GM12874 (cell line): ENCODE measurements around the gene STX18.

Experiments
- CTCF ChIP-seq: IDR thresholded peaks from 2 replicates; pipeline ENCODE4 v1.5.1; 2011; ENCODE audit warnings: low read depth, mild to moderate bottlenecking, control low read depth, low read length, moderate library complexity; ENCODE audit not compliant: insufficient read depth

Gene STX18

GRCh38 chr4:4428966-4429875 lies 112.6 kb downstream of the STX18 start:
- TF ChIP-seq CTCF: no peak

- no peak for TF ChIP-seq CTCF
Measured at GRCh38 chr4:4427886-4428285, 114.0 kb downstream of the STX18 start.

- no peak for TF ChIP-seq CTCF
Measured at GRCh38 chr4:4427121-4427870, 114.6 kb downstream of the STX18 start.

GRCh38 chr4:4426511-4427120 lies 115.2 kb downstream of the STX18 start:
- no peak for TF ChIP-seq CTCF

- no peak for TF ChIP-seq CTCF
Measured at GRCh38 chr4:4425696-4426095, 116.2 kb downstream of the STX18 start.

- no peak for TF ChIP-seq CTCF
Measured at GRCh38 chr4:4425119-4425690, 116.6 kb downstream of the STX18 start.

GRCh38 chr4:4424499-4425115 lies 117.2 kb downstream of the STX18 start:
- no peak for TF ChIP-seq CTCF
